ENCODE results near the gene ELOVL5.
"Not testable (repeated sequence)": the region's sequence is repeated elsewhere in the genome, so short reads cannot be mapped to it uniquely, and the experiment has no call there.

ELOVL5 gene

DNA sequence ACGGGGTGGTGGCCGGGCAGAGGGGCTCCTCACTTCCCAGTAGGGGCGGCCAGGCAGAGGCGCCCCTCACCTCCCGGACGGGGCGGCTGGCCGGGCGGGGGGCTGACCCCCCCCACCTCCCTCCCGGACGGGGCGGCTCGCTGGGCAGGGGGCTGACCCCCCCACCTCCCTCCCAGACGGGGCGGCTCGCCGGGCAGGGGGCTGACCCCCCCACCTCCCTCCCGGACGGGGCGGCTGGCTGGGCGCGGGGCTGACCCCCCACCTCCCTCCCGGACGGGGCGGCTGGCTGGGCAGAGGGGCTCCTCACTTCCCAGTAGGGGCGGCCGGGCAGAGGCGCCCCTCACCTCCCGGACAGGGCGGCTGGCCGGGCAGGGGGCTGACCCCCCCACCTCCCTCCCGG lies 43.8 kb downstream of the ELOVL5 start:
- not testable (repeated sequence) for DNase-seq

DNA sequence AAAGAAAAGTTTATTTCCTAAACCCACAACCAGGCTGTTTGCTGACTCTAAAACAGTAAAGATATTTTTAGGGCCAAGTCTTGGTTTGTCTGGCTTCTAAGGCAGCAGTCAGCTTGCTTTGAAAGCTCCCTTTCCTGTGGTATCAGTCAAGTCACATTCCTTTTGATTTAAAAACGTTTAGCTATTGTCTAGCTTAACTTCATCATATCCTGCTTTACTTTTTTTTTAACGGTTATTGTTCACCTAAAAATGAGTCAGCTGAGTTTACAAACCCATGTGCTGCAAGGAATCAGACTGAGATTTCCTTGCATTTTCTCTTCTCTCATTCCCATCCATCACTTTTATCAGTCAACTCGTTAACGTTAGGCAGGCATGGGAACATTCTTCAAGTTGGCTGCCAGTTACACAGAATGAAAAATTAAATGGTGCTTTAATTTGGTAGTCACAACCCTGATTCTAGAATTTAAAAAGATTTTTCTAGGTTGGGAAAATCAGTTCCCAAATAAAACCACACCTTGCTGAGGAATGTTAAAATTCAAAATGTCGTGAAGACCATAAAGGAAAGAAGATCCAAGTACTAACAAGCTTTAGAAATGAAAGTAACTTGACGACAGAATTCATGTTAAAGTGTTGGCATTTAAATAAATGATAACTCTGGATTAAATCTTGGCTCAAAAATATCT lies 45.9 kb downstream of the ELOVL5 start:
- no peak for DNase-seq

DNA sequence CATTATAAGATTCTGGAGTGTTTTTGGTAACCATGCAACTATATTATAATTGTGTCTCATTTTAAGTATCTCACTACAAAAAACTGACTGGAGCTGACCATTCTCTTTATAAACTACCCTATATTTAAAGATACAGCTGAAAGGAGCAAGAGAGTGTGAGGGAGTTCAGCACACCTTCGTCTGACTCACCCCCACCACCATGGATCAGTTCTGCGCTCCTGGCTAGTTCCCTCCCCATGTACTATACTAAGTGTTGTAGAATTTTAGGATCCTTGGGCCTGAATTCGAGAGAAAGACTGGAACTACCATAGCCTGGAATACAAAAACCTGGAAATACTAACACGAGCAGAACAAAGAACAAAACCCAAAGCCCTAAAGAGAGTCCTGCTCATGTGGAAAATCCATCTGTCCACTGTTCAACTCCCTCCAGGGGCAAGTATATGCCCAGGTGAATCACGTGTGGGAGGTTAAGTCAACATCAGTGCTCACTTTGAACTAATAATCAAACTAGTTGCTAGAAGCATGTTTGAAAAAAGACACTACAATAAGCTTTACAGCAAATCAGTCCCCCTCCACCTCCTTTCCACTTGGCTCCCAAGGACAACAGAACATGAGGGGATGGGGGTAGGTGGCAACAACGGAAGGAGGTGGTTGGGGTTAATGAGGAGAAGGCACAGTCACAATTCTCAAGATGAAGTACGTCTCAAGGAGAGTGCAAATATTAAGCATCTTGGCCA lies 46.8 kb downstream of the ELOVL5 start:
- no peak for DNase-seq

DNA sequence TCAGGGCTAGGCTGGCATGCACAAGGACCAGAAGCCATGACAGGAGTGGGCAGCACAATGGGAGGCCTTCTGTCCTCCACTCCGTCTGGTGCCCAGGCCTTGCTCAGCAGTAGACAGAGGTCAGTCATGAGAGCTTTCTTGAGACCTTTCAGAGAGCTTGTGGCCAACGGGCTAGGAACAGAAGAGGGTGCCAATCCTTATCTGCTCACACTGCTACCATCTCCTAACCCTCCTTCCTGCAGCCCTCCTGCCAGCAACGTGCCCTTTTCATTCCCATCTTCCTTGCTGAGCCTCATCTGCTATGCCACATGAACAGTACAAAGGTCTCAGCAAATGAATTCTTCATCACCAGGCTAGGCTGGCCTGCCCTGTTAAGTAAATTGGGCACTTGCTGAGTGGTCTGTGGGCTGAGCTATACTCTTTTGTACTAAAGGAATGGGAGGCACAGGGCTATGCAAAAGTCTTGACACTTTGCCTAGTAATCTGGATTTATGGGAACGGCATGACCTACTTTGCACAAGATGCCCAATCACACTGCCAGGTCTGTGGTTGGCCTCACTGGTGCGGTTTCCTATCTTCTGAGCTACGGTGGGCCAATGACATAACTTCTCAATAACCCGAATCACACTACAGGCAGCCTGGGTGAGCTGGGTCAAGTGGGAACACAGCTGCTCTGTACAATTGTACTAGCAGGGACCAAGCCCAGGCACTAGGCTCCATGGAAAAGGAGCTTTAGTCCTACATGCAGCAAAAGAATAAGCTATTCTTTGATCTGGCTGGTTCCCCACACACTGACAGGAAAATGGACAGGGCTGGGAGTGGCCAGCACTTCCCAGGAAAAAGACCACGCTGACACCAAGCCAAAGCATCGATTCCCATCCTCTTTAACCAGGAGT lies 47.8 kb downstream of the ELOVL5 start:
- DNase-seq: peak in 3 of 4 experiments; percentile 18 to 37 (median 29)

DNA sequence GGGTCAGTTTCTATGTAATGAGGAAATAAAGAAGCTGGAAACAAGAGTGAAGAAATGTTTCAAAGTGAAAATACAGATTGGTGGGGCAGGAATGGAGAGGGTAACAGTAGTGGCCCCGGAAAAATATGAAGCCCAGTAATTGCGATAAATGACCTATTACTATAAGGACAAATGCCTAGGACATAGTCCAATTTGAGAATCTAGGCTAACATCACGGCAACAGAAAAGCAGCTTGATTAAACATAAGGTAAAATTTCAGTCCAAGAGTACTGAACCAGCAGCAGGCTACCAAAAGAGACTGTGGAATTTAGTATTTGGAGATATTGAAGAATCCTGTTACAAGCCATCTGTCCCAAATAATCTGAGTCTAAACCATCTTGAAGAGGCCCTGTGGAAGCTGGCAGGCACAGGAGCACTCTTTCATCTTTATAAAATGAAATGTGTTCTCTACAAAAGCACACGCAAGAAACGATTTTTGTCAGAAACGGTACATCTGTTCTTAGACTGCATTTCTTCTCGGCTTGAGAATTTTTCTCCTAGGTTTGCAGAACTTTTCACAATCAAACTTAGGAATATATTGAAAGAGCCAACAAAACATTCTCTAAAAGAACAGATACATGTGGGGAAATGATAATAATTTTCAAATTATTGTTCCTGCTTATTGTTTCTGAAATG lies 49.3 kb downstream of the ELOVL5 start:
- DNase-seq: no peak

DNA sequence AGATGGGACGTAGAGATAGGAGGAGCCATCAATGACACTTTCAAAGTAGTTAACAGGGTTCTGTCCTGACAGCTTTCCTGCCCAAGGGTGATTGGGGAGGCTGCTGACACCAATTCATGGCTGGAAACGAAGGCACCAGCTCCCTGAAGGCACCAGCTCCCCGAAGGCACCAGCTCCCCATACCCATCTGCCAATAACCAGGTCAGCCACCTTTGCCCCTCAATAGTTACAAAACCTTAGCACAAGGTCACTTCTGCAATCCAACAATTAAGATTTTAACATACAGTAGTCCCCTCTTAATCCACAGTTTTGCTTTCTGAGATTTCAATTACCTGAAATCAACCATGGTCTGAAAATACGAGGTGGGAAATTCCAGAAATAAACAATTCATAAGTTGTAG lies 51.7 kb downstream of the ELOVL5 start:
- no peak for DNase-seq

DNA sequence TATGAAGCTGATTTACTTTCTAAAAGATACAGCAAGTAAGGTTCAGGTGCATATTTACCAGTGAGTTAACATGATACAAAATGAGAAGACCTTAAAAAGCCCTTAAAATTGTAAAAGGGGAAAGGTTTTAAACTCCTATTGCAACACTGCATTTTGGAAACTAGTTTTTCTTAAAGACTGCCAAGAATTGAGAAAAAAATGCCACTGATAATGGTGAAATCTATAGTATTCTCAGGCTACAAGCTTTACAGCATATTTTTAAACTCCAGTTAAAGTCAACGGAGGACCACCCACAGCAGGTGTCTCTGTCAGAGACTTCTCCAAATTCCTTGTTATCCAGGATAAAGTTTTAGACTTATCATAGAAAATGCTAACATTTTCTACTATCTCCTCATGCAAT lies 53.6 kb downstream of the ELOVL5 start:
- no peak for DNase-seq

DNA sequence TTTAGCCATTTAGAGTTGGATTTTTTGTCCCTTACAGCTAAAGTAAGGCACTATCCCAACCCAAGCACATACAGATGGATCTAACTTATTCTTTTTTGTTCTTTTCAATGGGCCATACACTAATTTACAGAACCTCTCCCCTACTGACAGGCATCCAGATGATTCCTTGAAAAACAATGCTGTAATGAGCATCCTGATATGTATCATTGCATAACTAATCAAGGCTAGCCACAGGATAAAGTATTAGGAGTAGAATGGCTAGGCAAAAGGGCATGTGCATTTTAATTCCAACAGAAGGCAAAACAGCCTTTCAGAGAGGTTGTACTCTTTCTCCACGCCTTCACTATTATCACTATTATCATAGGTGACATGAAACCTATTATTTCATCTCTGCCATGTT lies 54.1 kb downstream of the ELOVL5 start:
- no peak for DNase-seq

DNA sequence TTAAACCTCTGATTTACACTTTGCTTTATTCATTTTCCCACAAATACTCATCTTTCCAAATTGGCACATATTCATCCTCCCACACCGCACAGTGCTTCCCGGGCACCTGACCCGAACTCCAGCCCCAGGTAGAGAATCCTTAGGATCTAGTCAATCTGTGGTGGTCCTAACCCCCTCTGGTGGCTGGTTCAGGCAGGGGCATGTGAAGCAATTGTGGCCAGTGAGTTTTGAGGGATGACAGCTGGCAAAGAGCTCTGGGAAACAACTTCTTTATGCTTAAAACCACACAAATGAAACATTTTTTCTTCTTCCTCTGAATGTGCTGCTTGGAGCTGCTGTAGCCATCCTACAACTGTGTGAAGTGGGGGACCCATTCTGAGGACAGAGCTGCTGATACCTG lies 54.7 kb downstream of the ELOVL5 start:
- no peak for DNase-seq

DNA sequence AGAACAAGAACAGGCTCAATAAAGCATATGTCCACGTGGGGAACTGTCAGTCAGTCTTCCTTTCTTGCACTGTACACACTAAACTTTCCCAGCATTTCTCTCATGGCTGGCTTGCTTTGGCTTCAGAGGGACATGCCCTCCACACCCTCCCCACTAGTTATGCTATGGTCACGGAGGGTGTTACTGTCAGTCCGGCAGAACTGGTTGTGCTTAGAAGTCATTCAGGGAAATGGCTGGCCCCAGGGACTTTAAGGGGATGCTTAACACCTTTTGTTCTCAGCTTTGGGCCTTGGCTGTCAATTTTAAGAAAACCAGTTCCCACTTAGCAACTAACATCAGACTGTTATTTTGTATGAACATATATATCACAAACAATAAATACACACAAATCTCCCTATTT lies 55.1 kb downstream of the ELOVL5 start:
- DNase-seq: no peak

DNA sequence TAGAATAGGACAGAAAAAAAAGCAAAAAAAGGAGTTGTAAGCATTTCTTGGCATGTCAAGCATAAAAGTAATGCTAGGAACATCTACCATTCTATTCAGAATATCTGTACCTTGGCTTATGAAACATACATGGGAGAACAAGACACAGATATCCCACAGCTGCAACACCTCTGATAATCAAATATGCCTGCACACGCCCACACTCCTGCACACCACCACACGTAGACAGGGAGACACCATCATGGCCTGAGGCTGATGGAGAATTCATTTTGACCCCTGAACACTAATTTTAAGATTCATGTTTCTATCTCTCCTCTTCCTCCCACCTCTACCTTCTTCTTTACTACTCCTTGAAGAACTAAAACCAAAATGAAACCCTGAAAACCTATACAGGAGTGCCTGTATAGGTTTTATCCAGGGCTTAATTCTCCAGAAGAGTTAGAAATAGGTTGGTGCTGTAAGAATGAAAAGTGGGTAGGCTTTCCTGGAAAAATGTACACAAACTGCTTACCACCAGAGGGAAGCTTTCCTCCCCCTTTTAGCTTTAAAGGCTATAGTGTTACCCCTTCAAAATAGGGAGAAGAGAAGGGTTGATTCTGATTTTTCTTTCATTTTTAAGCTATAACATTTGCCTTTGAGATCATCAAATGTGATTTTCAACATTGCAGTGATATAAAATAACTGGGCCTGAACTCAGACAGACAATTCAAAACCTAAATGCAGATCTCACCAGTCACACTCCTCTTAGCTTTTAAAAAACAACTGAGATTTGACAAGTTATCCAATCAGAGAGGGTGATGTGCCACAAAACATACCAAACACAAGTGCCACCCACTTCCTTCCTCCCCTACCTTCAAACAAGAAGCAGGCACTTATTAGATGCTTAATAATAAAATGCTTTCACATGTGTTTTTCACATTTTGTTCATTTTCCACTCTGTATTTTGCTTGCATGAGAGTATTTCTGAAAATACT lies 57.9 kb downstream of the ELOVL5 start:
- no peak for DNase-seq

DNA sequence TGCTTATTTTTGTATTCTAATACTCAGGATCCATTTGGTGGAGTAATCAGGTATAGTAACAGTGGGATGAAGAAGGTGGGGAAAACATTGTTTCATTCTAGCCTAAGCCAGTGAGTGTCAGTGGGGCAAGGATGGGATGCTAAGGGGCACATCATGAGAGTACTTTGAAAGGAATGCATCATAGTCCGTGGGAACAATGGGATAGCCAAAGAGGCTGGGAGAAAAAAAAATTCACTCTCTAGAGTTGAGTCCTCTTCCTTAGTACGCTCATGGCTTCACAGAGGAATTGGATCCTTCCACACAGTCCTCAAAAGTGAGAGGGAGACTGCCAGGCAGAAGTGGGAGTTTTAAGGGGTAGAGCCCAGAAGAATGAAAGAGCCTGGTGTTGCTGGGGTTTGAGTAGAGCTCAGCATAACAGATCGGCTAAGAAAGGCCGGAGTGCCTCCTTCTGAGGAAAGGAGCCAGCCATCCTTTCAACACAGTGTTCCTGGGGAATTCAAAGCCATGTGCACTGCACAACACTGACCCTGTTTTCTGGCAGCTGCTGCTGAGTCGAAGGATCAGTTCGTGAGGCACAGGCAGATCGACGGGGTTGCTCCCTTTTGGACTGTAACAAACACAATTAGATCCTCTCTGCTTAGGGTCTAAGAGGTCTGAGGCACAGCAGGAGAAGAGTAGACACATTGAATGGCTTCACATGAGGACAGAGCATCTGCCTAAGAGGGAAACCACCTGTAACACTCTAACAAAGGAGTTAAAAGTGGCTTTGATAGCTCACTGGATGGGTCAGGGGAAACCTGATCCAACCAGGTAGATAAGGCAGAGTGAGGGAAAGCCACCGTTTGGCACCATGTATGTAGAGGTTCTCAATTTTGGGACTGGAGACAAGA lies 61.2 kb downstream of the ELOVL5 start:
- no peak for DNase-seq

DNA sequence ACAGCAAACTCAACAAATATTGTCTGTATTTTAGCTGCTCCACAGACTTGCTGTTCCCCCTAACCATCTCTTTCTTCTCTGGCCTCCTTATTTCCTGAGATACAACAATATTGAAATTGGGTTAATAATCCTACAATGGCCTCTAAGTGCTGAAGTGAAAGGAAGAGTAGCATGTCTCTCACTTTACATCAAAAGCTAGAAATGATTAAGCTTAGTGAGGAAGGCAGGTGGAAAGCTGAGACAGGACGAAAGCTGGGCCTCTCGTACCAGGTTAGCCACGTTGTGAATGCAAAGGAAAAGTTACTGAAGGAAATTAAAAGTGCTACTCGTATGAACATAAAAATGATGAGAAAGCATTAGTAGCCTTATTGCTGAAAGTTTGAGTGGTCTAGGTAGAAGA lies 63.8 kb downstream of the ELOVL5 start:
- DNase-seq: no peak

DNA sequence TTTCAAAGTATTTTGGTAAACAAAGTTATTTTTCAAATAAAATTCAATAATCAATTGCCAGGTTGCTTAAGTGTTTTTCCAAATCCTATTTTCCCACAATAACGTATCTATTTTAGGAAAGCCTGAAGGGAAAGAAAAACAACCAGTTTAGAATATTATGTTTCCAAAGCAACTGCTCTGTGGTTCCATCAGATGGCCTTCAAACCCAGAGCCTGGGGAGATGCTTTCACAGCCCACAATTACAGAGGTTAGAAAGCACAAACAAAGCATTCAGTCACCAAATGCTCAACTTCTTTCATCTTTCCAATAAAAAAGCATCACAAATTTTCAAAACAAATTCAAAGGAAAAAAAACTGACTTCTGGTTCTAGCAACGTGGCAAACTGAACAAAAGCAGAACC lies 66.0 kb downstream of the ELOVL5 start:
- DNase-seq: no peak

DNA sequence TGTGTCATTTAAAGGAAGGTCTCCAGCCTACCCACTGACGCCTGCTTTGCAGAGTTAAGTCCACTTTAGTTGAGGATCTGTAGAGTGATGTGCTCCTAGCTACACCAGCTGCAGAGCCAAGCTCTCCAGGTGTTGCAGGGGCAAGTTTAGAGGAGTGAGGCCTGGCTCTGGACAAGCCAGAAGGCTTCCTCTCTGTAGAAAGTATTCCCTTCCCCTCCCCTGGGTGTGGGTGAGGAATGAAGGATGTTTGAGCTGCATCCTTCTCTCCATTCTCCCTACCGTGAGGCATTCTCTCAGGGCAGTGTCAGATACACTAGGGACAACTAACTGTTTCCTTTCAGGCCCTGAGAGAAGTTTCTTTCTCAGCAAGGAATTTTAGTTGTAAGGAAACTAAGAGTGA lies 66.5 kb downstream of the ELOVL5 start:
- no peak for DNase-seq

DNA sequence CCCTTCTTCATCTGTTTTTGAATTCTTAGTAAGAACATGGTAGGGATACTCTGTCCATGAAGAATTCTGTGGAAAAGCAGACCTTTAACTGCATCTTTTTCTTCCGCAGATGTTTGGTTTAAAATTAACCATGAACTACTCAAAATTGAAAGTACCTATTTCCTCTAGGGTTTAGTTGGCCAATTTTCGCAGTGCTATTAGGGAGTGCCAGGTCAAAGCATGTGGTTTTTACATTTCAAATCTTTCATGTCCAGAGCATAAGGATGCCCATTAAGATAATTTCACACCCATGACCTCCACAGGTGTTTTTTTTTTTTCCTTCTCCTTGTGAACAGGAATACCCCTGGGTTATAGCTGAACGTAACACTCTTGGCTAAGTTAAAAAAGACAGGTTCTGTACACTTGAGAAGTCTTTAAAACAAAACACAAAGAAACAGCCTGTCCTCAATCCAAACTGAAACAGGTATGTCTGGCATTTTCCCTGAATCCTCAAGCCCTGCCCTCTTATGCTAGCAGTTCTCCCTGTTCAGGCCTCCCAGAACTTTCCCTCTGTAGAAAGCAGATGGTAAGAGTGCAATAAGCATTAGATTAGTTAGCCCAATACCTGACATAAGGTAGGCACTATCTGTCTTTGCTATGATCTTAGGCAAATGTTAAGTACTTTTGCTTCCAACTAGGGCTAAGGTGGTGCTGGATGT lies 67.1 kb downstream of the ELOVL5 start:
- no peak for DNase-seq

DNA sequence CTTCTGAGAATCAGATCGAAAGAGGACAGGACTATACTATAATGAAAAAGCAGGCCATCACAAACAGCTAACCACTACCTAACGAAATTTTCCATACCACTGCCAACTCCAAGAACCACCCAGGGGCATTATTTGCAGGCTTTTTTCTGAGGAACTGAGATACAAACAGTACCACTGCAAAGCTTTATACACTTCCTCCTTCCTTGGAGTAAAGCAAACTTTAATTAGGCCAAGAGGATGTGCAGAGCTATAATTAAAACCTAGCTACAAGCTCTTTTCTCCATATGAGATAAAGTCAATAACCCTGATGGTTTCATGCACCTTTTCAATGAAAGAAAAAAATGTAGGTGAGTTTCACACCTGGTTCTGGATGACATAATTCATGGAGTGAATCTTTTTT lies 68.5 kb downstream of the ELOVL5 start:
- no peak for DNase-seq

DNA sequence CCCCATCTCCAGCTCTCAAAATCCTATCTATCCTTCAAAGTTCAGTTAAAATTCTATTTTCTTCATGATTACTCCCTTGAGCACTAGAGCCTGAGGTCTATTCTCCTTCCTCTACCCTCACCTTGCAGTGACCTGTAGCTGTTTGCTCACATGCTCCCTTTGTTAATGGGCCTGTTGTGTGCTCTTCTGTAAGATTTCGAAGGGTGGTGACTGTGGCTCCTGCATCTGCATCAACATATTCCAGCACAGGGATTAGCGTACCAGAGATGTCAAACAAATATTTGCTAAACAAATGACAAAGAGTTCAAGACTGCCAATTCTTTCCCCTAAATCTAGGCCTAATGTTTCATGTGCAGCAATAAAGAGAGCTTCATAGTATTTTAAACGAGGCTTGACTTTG lies 69.5 kb downstream of the ELOVL5 start:
- no peak for DNase-seq

DNA sequence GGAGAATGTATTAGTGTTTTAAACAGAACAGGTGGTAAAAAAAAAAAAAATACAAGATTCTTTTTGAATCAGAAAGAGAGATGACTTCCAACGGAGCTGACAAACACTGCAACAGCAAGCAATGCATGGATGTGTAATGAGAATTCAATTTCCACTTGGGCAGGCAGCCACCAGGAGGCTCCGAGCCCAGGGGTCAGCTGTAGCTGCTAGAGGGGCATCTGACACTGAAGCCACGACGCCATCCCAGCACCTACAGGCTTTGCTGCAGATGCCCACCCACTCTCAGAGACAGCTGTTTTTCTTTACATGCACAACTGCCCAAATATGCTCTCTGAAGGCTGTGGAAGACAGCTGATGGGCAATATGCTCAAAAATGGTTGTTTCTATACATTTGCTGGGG lies 75.4 kb downstream of the ELOVL5 start:
- DNase-seq: no peak

DNA sequence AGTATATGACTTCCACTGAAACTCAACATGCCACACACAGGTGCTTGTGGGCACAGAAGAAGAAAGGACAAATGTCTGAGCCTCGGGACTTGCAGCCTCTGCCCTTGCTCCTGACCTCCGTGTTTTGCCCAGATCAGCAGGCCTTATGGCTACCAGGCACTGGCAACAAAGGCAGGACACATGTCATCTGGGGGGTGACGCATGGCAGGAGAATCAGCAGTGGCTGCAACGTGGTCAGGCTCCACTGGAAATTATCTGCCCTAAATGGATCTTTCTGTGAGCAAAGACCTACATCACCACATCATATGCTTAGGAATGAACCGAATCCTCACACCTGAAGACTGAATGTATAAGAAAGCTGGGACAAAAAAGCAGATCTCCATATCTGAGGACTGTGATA lies 78.9 kb downstream of the ELOVL5 start:
- no peak for DNase-seq
